Activated T-helper 2 cell treated with anti-CD3 and anti-CD28 coated beads, Interferon-gamma antibody, Interleukin-2, Interleukin-4, amounts not matched to agents 10 μg/mL and 5 μg/mL and 100 μg/mL, durations not matched to agents 14 hours and 24 hours and 36 hours (primary cell): ENCODE measurements around the gene TSC22D1. TPM values are rescaled to one million over a fixed set of nuclear protein-coding genes. Genes with fewer than 3 reads are reported as not detected.
"Not testable (repeated sequence)": the region's sequence is repeated elsewhere in the genome, so short reads cannot be mapped to it uniquely, and the experiment has no call there.

Experiments used
- DNase-seq: peaks from one replicate; pipeline ENCODE4 v3.0.0; 2021; ENCODE audit warnings: low spot score
- H3K27ac Mint-ChIP-seq: one replicate; pipeline ENCODE4 v1.8.0; 2021; ENCODE audit warnings: mixed read lengths
- H3K27me3 Mint-ChIP-seq: one replicate; pipeline ENCODE4 v1.8.0; 2021; ENCODE audit warnings: low read depth, mixed read lengths
- H3K36me3 Mint-ChIP-seq: one replicate; pipeline ENCODE4 v1.8.0; 2021; ENCODE audit warnings: low read depth, mixed read lengths
- H3K4me1 Mint-ChIP-seq: one replicate; pipeline ENCODE4 v1.8.0; 2021; ENCODE audit warnings: low read depth, mixed read lengths
- H3K4me3 Mint-ChIP-seq: one replicate; pipeline ENCODE4 v1.8.0; 2021; ENCODE audit warnings: low read depth, mild to moderate bottlenecking, moderate library complexity, mixed read lengths
- H3K9me3 Mint-ChIP-seq: one replicate; pipeline ENCODE4 v1.8.0; 2021; ENCODE audit warnings: mixed read lengths
- intact Hi-C: fragments of 100-400 bp; cut with micrococcal nuclease; formaldehyde crosslinking; loops from one replicate; pipeline ENCODE4 v1.15.1; 2023
- total RNA-seq: library from RNA; stranded (reverse); gene quantifications from 2 replicates; pipeline ENCODE4 v1.2.3, GENCODE V29; 2022

TSC22D1 gene
- total RNA-seq, 1 donor from 2014 or later = 5.0 TPM

GRCh38 chr13:44562853-44563252 is 13.3 kb downstream of the TSC22D1 start:
- H3K36me3 Mint-ChIP-seq, H3K27ac Mint-ChIP-seq, H3K4me3 Mint-ChIP-seq, H3K9me3 Mint-ChIP-seq, H3K27me3 Mint-ChIP-seq, intact Hi-C loops, DNase-seq, H3K4me1 Mint-ChIP-seq: not testable (repeated sequence)

GRCh38 chr13:44561351-44561750 is 14.8 kb downstream of the TSC22D1 start:
- DNase-seq = no peak
- intact Hi-C loops = no loop called here
- Mint-ChIP-seq H3K9me3 (no peaks in the 10 kb centered on the region), H3K27ac (no peak overlapping the region), H3K4me1 (peaks cover 1% of the 10 kb centered on the region), H3K27me3 (no peaks in the 10 kb centered on the region), H3K4me3 (no peak overlapping the region), H3K36me3 (no peaks in the 10 kb centered on the region)

- Mint-ChIP-seq H3K4me3 (no peak overlapping the region), H3K4me1 (no peaks in the 10 kb centered on the region), H3K27ac (no peak overlapping the region), H3K36me3 (no peaks in the 10 kb centered on the region), H3K9me3 (no peaks in the 10 kb centered on the region), H3K27me3 (no peaks in the 10 kb centered on the region)
- DNase-seq = no peak
- intact Hi-C loops = no loop called here
Observed at GRCh38 chr13:44557986-44558385, 18.1 kb downstream of the TSC22D1 start.

GRCh38 chr13:44555207-44555606 is 20.9 kb downstream of the TSC22D1 start:
- no peak overlapping the region for H3K27ac Mint-ChIP-seq
- no peaks in the 10 kb centered on the region for H3K4me1 Mint-ChIP-seq
- no peaks in the 10 kb centered on the region for H3K9me3 Mint-ChIP-seq
- H3K27me3 Mint-ChIP-seq = no peaks in the 10 kb centered on the region
- no peak overlapping the region for H3K4me3 Mint-ChIP-seq
- DNase-seq = no peak
- intact Hi-C loops = no loop called here
- no peaks in the 10 kb centered on the region for H3K36me3 Mint-ChIP-seq

GRCh38 chr13:44549476-44549875 is 26.7 kb downstream of the TSC22D1 start:
- Mint-ChIP-seq H3K36me3 (no peaks in the 10 kb centered on the region), H3K27me3 (no peaks in the 10 kb centered on the region), H3K9me3 (no peaks in the 10 kb centered on the region), H3K4me1 (no peaks in the 10 kb centered on the region), H3K4me3 (no peak overlapping the region), H3K27ac (no peak overlapping the region)
- intact Hi-C loops = no loop called here
- no peak for DNase-seq

DNA sequence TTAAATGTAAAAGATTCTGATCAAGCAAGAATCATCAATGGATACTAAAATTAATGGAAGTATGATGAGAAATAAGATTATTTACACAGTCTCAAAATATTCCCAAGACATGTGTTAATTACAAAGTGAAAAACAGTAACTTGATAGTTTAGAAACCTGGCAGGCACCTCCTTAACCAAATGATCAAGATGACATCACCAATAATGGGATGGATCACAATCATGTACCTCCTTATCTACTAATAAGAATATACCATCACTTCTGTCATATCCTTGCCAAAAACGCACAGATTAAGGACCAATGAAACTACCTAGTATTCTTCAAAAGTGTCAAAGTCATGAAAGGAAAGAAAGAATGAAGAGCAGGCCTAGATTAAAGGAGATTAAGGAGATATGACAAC is 30.0 kb downstream of the TSC22D1 start:
- H3K27me3 Mint-ChIP-seq = no peaks in the 10 kb centered on the region
- H3K9me3 Mint-ChIP-seq = no peaks in the 10 kb centered on the region
- H3K4me3 Mint-ChIP-seq = no peak overlapping the region

GRCh38 chr13:44543369-44543768 is 32.8 kb downstream of the TSC22D1 start:
- intact Hi-C loops = no loop called here
- no peak for DNase-seq
- H3K4me3 Mint-ChIP-seq = no peak overlapping the region

More for the DNA sequence above, 30.0 kb downstream of the TSC22D1 start:
- H3K4me1 Mint-ChIP-seq = no peaks in the 10 kb centered on the region
- intact Hi-C loops = no loop called here
- no peaks in the 10 kb centered on the region for H3K36me3 Mint-ChIP-seq
- no peak overlapping the region for H3K27ac Mint-ChIP-seq
- DNase-seq = no peak

GRCh38 chr13:44542361-44542760 is 33.8 kb downstream of the TSC22D1 start:
- no peaks in the 10 kb centered on the region for H3K27me3 Mint-ChIP-seq
- DNase-seq = no peak
- intact Hi-C loops = no loop called here
- no peaks in the 10 kb centered on the region for H3K4me1 Mint-ChIP-seq
- H3K4me3 Mint-ChIP-seq = no peak overlapping the region
- no peaks in the 10 kb centered on the region for H3K36me3 Mint-ChIP-seq
- no peak overlapping the region for H3K27ac Mint-ChIP-seq
- H3K9me3 Mint-ChIP-seq = no peaks in the 10 kb centered on the region

More at GRCh38 chr13:44543369-44543768, 32.8 kb downstream of the TSC22D1 start:
- Mint-ChIP-seq H3K27ac (no peak overlapping the region), H3K27me3 (no peaks in the 10 kb centered on the region), H3K36me3 (no peaks in the 10 kb centered on the region), H3K9me3 (no peaks in the 10 kb centered on the region), H3K4me1 (no peaks in the 10 kb centered on the region)

DNA sequence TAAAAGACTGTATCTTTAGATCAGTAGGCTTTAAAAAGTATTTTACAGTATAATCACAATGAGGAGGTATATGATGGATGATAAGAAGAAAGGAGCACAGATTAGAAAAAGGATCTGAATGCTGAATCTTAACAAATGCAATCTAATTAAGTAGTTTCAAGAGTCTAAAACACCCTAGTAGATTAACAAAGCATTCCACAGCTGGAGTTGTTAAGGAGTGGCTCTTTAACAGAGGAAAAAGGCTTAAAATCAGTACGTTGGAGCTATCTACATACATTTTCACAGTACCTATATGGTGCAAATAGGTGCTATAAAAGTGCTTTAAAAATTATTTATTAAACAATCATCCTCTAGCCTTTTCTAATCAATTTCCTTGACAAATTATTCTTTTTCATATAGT is 34.5 kb downstream of the TSC22D1 start:
- intact Hi-C loops = no loop called here

DNA sequence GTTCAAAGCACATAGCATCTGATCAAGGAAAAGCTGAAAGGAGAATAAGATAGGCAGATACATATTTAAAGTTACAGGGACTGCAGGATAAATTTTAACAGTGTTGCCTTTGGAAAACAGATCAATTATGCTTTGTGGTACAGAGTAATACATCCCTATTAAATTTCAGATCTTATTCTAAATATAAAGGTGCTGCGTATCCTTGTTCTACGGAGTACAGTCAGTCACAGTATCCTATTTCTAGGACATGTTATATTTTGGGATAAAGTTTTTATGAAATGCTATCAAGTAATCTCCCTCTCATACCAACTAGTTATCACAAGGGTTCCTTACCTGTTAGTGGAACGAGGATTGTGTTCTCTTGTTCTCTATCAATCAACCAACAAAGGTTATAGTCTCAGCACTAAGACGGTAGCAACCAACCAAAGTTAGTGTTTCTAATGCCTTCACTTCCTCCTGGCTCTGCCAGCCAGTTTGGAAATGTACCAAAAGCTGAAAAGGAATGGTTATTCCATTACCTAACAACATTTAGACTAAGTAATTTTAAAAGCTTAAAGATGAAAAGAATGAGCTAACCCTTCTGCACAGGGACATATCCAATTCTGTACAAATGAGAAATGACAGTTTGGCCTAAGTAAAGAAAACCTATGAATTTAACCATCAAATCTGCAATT is 35.2 kb downstream of the TSC22D1 start:
- H3K27ac Mint-ChIP-seq = no peak overlapping the region
- H3K4me1 Mint-ChIP-seq = no peaks in the 10 kb centered on the region
- no peak for DNase-seq
- intact Hi-C loops = no loop called here
- H3K4me3 Mint-ChIP-seq = no peak overlapping the region
- no peaks in the 10 kb centered on the region for H3K9me3 Mint-ChIP-seq
- H3K27me3 Mint-ChIP-seq = peaks cover 4% of the 10 kb centered on the region
- H3K36me3 Mint-ChIP-seq = no peaks in the 10 kb centered on the region

More for the DNA sequence above, 34.5 kb downstream of the TSC22D1 start:
- no peaks in the 10 kb centered on the region for H3K4me1 Mint-ChIP-seq
- no peak overlapping the region for H3K4me3 Mint-ChIP-seq
- no peak overlapping the region for H3K27ac Mint-ChIP-seq
- no peaks in the 10 kb centered on the region for H3K36me3 Mint-ChIP-seq
- no peak for DNase-seq
- H3K27me3 Mint-ChIP-seq = peaks cover under 1% of the 10 kb centered on the region
- H3K9me3 Mint-ChIP-seq = no peaks in the 10 kb centered on the region

DNA sequence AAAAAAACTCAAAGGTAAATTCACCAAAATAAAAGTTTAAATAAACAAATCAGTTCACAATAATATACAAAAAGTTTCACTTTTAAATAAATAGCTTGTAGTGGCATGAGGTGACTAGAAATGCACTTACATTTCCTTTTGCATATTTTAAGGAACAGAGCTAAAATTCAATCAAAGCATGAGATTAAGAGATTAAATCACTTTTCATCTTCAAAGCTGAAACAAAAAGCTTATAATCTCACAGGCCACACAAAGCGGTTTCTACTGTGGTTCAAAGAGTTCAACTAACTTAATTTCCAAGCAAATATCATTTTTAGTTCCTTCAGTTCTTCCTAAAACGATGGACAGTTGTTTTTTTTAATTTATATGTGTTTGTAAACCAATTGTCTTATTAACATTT is 38.9 kb downstream of the TSC22D1 start:
- H3K27ac Mint-ChIP-seq = no peak overlapping the region
- intact Hi-C loops = no loop called here
- no peak for DNase-seq

DNA sequence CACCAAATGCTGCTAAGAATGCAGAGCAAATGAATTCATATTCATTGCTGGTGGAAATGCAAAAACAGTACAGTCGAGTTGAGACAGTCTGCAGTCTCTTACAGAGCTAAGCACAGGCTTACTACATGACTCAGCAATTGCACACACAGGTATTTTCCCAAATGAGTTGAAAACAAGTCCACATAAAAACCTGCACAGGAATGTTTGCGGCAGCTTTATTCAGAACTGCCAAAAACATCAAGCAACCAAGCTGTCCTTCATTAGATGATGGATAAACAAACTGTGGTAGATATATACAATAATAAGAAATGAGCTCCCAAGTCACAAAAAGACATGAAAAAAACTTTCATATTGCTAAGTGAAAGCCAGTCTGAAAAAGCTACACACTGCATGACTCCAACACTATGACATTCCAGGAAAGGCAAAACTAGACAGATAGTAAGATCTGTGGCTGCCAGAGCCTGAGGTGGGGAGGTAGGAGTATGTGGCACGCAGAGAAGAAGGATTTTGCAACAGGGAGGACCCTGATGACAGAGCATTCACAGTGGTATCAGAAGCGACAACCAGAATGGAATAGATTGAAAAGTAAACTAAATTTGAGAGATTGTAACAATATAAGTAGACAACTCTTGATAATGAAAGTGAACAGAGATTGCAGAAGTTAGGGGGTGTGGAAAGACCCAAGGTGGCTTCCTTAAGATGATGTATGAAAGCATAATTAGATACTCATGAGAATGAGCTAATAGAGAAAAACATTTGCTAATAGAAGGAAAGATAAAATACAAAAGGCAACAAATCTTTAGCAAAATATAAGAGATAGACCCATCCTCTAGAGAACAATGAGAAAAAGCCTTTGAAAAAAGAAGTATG is 52.7 kb downstream of the TSC22D1 start:
- Mint-ChIP-seq H3K9me3 (no peaks in the 10 kb centered on the region), H3K4me1 (no peaks in the 10 kb centered on the region), H3K27ac (no peak overlapping the region), H3K36me3 (no peaks in the 10 kb centered on the region), H3K4me3 (no peak overlapping the region), H3K27me3 (peaks cover 7% of the 10 kb centered on the region)
- no peak for DNase-seq
- intact Hi-C loops = no loop called here

More for the DNA sequence above, 38.9 kb downstream of the TSC22D1 start:
- no peaks in the 10 kb centered on the region for H3K4me1 Mint-ChIP-seq
- no peak overlapping the region for H3K4me3 Mint-ChIP-seq
- H3K36me3 Mint-ChIP-seq = no peaks in the 10 kb centered on the region
- H3K9me3 Mint-ChIP-seq = no peaks in the 10 kb centered on the region
- peaks cover 7% of the 10 kb centered on the region for H3K27me3 Mint-ChIP-seq

GRCh38 chr13:44519642-44520041 is 56.5 kb downstream of the TSC22D1 start:
- DNase-seq = no peak
- Mint-ChIP-seq H3K4me1 (no peaks in the 10 kb centered on the region), H3K27me3 (no peaks in the 10 kb centered on the region), H3K36me3 (no peaks in the 10 kb centered on the region), H3K27ac (no peak overlapping the region), H3K4me3 (no peak overlapping the region), H3K9me3 (no peaks in the 10 kb centered on the region)
- intact Hi-C loops = loop anchor here (5.0 kb wide), 1 partner anchor 658 kb away; no protein-coding TSS in a partner anchor
